Germinal center (tissue), 1 donor: Measurements from ENCODE around the gene TPD52L1.

Experiments used
- DNase-seq: peaks from one replicate; pipeline ENCODE4 v3.0.0; 2012; ENCODE audit warnings: mixed read lengths, low spot score

The TPD52L1 gene

DNA sequence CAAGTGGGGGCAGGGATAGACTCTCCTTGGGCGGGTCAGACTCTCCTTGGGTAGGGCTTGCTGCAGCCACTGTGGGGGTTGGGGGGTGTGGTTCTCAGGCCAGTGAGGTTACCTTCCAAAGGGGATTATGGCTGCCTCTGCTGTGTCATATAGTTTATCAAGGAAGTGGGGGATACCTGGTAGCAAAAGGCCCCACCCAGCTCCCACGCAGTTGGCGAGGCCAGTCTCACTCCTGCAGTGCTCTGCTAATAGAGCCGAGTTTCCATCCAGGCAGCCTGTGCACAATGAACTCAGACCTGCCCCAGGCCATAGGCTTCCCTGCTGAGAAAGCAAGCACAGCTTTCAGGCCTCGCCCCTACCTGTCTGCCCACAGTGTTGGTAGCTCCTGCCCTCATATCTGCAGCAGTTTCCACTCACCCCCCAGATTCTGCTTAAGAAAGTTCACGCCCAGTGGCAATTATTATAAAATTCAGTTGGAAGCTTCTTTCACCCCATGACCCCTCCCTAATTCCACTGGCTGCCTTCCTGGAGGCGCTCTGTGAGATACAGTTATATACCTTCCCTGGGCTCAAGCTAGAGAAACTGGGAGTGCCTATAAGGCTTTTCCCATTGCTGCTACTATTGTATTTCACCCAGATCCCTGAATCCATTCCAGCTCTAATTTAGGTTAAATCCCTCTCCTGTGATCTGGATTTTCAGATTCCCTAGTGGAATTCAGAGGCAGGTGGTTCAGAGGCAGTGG, 92.1 kb downstream of the TPD52L1 start:
- no peak for DNase-seq

DNA sequence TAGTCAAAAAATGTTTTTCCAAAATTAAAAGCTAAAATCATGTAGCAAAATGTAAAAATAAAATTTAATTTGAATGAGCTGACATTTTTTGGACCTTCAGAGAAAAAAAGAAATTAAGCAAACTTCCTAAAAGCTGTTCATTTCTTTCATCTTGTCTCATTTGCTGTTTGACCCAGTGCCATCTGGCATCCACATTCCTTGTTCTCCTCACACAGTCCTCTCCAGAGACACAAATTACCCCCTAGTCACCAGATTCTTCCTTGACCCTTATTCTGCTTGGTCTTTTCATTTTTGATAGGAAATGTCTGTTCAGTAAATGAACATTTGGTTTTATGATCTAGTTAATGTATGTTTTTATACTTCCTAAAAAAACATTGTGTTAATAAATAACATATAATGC, 93.0 kb downstream of the TPD52L1 start:
- DNase-seq = no peak

DNA sequence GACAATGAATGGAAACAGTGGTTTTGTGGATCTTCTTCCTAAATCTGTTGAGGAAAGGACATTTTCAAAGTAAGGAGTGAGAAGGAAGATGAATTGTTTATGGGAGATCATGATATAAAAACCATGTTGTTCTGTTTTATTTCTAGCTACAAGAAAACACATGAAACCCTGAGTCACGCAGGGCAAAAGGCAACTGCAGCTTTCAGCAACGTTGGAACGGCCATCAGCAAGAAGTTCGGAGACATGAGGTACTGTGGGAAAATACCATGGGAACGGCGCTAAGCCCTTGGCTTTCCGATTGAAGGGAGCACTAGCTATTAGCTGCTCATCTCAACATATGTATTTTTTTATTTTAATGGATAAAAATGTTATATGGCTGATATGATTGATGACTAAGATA, 94.6 kb downstream of the TPD52L1 start:
- DNase-seq = no peak

DNA sequence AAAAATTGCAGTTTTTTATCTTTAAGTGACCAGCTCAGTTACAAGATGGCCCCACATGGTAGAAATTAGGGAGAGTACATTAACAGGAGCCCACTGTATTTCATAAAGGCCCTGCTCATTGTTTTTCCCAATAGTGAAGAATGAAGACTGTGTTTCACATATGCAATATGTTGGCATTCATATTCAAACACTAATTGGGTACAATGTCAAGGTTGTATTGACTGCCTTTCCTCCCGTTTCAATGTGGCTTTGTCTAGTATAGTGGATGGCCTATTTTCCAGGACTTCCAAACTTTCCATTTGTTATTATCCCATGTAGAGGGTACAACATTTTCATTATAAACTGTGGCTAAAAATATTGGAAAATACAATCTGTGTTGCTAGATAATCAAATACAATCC, 96.9 kb downstream of the TPD52L1 start:
- no peak for DNase-seq

DNA sequence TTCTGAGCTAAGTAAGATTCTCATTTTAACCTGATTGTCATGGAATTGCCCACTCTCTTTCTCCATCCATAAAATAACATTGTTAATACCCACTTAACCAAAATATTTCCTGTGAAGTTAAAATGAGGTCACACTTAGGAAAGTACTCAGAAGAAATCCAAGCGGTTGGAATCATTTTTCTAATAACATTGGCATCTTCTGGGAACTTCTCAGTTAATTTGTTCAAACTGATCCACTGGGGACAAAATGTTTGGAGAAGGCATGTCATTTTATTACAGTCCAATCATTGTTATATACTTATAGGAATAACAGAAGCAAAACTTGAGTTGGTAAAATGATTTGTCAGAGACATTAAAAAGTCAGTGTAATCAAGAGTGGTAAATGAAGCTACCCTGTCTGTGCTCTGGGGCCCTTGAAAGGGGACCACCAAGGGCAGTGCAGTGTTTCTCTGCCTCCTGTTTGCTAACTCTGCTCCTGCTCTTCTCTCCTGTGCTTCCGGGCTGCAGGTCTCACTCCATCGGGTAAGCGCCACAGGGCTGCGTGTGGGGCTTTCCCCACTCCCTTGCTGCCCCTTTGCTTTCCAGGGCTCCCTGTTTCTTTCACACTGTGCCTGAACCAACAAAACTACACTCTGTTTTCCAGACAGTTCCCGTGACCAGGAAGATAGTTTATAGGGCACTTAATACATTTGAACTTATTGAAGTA, 98.1 kb downstream of the TPD52L1 start:
- no peak for DNase-seq

DNA sequence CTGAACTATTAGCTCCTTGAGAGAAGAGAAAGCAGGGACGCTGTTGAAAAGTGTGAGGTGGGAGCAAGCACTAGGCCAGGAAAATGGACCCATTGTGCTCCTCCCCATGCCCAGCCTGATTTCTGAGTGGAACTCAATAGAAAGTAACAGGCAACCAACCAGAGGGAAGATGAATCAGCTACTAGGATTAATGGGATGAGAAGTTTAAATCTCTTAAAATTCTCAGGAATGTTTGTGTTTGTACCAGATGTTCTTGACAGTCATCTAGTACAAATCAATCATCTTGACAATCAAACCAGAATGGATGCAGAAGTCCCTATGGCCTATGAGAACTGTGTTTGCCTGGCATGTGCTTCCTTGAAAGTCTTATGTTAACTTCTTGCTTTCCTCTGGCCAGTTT, 99.3 kb downstream of the TPD52L1 start:
- DNase-seq = no peak

DNA sequence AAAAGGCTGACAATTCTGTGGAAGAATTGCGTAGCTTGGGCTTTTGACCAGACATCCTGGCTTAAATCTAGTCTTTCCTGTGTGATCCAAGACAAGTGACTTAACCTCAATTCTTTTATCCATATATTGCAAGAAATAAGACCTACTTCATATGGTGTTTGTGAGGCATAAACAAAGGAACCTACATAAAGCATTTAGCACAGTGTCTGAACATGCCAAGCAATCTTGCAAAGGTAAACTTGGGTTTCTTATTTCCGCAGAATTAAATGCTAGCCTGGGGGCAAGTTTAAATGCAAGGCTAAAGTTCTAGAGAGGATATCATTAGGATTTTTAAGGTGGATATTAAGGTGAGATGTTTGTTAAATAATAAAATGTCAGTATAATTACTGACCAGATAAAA, 100.3 kb downstream of the TPD52L1 start:
- DNase-seq = no peak

DNA sequence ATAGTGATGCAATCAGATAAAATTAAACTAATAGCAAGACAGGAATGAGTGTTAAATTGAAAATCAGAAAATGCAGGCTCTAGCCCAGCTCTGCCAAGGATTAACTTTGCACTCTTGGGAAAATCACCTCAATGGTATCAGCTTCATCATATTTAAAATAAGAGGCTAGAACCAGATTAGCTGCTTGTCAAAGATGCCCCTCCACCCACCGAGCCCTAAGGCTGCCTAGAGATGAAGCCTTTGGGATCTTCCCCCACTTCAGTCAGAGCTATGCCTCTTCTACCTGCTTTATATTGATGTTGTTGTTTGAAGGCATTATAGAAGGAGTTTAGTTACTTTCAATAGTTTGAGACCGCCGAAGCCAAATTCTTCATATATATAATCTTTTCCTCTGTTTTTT, 100.7 kb downstream of the TPD52L1 start:
- DNase-seq = no peak

DNA sequence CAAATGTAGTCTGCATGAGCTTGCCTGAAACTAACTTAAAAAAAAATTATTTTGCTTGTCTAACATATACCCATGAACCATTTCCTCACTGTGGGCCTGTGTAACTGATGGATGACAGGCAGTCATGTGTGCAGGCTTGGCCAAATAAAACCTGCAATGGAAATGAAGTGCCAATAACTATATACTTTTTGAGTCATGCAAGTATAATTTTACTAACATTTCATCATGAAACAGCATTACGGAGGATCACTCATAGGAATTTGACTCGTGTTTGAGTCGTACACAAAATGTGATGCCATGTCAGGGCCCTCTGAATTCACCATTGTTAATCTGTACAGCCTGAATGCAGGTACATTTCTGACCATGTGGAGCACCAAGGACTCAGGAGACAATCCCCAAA, 101.6 kb downstream of the TPD52L1 start:
- no peak for DNase-seq

DNA sequence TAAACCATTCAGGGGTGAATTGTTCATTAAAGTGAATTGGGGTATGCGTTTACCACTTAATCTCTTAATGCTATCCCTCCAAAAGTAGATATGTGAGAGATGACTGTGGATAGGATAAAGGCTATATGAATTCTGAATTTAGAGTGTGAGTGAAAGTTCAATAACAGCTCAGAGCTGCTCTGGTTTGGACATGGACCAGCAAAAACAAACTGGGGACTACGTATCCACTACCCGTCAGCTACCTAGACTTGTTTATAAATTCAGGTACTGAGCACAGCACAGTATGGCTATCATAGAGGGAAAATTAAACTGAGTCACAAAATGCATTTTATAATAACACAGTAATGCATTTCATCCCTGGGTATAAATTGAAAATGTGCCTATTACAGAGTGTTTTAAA, 103.8 kb downstream of the TPD52L1 start:
- no peak for DNase-seq

DNA sequence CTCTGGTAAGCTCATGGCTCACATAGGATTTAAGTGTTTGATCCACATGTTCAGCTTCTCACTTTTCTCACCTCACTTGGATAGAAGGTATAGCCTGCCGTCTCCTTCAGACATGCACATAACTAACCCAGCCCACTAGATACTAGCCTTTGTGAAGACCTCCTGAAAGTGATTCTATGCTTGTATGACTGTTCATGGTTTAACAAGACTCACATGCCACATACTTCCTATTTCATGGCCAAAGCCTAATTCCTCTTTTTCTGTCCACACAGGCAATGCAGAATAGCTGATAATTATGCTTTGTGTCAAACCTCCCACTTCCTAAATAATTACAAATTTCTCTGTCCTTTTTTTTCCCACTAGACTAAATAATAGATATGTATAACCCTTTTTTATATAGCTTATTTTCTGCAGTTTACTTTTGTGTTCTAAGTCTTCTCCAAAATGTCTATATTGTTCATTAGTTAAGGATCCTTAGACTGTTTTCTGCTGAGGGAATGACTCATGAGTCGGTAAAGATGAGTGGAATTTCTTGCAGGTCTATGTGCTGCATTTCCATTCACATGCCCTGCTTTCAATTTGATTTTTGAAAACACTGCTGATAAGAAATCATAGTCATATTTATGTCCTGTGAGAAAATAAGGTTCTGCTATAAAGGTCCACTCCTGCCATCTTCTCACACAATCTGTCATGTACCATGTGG, 105.2 kb downstream of the TPD52L1 start:
- no peak for DNase-seq

DNA sequence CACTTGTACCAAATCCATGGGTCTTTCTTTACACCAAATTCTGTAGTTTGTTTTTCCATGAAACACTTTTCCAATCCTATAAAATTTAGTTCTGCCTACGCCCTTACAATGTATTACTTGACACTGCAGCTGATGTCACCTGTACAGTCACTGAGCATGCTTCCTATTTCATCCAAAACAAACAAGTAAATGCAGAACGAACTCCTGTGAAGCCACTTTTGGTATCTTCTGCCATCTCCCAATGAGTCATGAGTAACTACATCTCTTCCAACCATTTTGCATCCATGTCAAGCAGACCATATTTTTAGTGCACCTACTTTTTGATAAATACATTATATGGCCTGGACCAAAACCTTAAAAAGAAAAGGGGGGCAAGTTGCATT, 105.8 kb downstream of the TPD52L1 start:
- DNase-seq = no peak

DNA sequence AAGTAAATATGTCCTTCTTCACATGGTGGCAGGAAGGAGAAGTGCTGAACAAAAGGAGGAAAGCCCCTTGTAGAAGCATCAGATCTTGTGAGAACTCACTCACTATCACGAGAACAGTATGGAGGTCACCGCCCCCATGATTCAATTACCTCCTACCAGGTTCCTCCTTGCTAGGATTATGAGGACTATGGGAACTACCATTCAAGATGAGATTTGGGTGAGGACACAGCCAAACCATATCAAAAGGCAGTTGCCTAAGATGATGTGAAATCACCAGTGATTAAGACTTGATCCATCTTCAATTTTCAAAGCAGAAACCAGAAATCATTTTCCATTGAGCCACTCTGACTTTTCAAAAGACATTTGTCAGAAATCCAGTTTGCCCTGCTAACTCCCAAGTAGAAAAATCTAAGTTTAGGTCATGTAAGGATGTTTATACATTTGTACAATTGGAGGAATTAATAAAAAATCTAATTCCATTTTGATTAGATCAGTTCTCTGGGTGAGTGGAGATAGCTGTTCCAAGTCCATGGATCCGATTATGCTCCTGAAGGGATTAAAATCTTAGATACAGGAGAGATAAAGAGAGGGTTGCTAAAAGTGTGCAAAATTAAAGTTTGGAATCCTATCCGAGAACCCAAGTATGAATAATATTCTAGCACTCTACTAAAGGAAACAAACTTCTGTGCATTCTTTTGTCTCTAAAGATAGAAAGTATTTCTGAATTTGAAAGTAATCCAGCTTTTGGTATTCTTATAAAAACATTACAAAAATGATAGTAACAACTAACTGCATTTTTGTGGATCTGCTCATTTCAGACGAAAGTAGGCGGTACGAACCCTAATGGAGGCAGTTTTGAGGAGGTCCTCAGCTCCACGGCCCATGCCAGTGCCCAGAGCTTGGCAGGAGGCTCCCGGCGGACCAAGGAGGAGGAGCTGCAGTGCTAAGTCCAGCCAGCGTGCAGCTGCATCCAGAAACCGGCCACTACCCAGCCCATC, 108.7 kb downstream of the TPD52L1 start:
- DNase-seq = no peak

DNA sequence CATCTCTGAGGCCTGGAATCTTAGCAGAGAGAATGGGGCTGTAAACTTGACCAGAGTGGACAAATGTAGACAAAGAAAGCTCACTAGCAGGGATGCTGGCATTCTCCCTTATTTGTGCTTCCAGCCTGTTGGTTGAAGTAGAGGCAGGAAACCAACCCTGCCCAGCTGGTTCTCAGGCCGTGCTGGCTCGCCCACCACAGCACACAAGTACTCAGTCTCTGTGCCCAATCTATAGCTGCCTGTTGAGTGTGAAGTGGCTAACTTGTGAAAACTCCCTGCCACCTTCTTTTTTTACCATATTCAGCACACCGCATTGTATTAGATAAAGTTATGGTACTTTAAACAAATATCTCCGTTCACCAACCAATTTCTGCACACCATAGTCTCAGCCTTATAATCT, 110.9 kb downstream of the TPD52L1 start:
- DNase-seq = no peak

DNA sequence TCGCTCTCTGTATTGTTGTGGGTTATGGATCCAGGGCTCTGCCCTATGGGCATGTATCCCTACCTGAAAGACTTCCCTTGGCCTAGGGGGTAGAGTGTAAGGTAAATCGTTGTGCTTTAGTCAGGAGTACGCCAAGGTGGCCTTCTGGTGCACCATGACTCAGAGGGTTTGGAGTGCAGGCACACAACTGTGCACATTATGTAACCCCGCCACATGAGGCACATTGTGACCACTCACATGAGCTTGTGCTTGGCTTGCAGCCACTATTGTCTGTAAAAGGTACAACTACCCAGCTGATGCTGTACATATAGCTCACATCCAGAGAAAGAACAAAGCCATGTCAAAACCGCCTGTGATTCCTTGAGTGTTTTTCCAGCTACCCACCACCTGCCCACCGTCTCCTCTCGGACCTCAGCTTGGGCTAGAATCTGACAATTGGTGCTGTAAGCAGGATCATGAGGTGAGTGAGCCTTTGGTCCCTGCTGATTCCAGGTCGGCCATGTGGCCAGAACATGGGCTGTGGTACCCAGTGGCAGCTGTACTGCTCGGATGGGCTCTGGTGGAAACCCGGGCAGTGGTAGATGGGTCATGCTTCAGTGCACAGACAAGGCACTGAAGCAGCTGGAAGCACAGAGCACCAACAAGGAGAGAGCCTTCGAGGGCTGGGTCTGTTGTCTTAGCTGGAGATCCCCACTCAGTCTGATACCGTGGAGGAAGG, 114.4 kb downstream of the TPD52L1 start:
- DNase-seq = no peak

DNA sequence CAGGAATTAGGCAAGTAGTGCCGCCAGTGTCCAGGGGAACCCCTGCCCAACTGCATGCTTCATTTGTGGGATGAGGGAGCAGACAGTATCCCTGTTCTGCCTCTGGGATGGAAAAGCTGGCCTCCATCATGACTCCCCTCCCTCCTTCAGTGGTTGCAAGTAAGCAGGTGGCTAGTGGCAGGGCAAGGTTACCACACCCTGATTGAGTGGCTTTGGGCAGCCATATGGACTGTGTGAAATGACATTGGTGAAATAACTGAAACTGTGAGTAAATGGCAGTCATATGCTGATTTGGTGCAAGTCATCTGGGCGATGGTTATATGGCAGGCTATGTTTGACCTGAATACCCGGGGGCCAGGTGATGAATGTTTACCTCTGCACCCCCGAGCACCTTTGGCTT, 115.2 kb downstream of the TPD52L1 start:
- DNase-seq = no peak

DNA sequence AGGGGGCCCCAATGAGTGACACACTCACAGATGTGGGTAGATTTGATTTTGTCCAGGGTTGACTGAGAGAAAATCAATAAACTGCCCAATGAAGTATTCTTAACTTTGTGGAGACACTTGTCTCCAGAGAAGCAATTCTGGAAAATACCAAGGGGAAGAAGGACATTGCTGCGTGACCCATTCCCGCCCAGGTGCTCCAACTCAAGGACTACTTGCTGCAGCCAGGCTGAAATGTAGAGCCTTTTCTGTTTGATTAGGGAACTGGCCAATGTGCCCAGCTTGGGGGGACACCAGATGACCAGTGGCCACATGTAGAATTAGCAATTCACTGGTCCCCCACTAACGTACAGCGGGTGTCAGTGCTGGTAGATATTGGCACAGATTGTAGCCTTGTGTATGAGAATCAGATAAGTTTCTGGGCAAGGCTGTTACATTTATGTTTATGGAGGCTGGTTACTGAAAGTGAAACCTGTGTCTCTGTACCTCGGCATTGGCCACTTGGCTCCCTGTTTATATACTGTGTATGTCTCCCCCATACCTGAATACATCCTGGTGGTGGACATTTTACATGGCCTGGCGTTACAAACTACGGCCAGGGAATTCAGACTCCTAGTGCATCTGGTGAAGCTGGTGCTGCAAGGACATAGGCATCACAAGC, 115.9 kb downstream of the TPD52L1 start:
- DNase-seq = no peak

DNA sequence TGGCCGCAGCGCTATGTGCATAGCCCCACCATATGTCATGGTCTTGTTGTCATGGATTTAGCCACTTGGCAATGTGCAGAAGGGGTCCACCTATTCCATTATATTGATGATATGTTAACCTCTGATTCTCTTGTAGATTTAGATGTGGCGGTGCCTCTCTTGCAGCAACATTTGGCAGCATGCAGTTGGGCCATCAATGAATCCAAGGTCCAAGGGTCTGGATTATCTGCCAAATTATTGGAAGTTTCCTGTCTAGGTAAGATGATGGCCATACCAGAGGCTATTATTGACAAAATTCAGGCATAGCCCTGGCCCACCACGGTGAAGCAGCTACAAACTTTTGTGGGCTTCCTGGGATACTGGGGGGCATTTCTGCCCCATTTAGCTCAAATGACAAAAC, 116.8 kb downstream of the TPD52L1 start:
- no peak for DNase-seq

DNA sequence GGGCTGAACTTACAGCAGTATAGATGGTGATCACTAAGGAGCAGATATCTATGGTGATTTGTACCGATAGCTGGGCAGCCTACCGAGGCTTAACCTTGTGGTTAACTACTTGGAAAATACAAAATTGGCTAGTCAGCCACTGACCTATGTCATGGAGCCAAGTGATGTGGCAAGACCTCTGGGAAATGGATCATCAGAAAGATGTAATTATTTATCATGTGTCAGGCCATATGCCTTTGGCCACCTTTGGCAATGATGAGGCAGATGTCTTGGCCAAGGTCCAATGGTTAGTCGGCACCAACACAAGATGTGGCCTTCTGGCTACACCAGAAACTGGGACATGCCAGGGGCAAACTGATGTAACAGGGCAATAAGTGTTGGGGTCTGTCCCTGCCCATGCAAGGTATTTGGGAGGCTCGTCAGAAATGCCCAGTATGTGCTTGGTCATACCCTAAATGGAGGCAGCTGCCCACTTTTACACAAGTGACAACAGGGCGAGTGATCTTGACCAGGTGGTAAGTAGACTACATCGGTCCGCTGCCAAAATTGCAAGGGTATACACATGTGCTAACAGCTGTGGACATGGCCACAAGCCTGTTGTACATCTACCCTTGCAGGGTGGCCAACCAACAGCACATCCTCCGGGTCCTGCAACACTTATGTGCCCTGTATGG, 118.0 kb downstream of the TPD52L1 start:
- DNase-seq = no peak

DNA sequence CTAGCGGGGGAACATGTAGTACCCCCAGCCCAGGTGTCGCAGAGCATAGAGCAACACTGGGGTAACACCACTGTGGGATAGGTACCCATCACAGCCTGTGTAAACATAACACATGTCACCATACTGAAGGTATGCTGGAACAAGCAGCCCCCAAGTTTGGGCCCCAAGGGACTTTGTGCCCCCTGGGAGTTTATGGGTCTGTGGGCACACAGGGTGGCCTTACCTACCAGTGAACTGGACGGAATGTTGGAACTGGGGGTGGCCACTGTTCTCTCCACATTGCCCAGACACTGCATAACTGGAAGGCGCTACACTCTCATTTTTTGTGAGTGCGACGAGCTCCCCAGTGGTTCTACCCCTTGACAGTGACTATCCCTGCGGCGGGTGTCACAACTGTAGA, 119.7 kb downstream of the TPD52L1 start:
- no peak for DNase-seq
